ENCODE results near the gene ARL6IP4. TPM values are rescaled to one million over a fixed set of nuclear protein-coding genes. Genes with fewer than 3 reads are reported as not detected.
A peak's percentile ranks its signal among the peaks of the same experiment; 100 is the strongest.

Gene ARL6IP4
- total RNA-seq, 1 donor from 2014 or later: 289 TPM

GRCh38 chr12:122978507-122978955 lies 1.9 kb upstream of the ARL6IP4 start:
- H3K27me3 ChIP-seq (ENCODE audit: control insufficient read depth, insufficient read depth, low read length): no peaks in the 10 kb centered on the region
- no peak overlapping the region for H3K4me3 ChIP-seq (ENCODE audit: low read depth, low read length)
- H3K36me3 ChIP-seq (ENCODE audit: control insufficient read depth, insufficient read depth, low read length): no peaks in the 10 kb centered on the region
- DNase-seq (ENCODE audit: low read depth): no peak
- TF ChIP-seq CTCF (IDR thresholded peaks at IDR 0.05; ENCODE audit: insufficient read depth, low read length, poor library complexity, severe bottlenecking): no peak

GRCh38 chr12:122979001-122979907 lies 1.2 kb upstream of the ARL6IP4 start:
- Histone ChIP-seq H3K27me3 (ENCODE audit: control insufficient read depth, insufficient read depth, low read length) (no peaks in the 10 kb centered on the region), H3K4me3 (ENCODE audit: low read depth, low read length) (peak overlapping the region; percentile 81), H3K36me3 (ENCODE audit: control insufficient read depth, insufficient read depth, low read length) (no peaks in the 10 kb centered on the region)
- no peak for DNase-seq (ENCODE audit: low read depth)
- TF ChIP-seq CTCF (IDR thresholded peaks at IDR 0.05; ENCODE audit: insufficient read depth, low read length, poor library complexity, severe bottlenecking): no peak

GRCh38 chr12:122979908-122980182 lies 636 bp upstream of the ARL6IP4 start:
- Histone ChIP-seq H3K36me3 (ENCODE audit: control insufficient read depth, insufficient read depth, low read length) (no peaks in the 10 kb centered on the region), H3K4me3 (ENCODE audit: low read depth, low read length) (peak overlapping the region; percentile 81), H3K27me3 (ENCODE audit: control insufficient read depth, insufficient read depth, low read length) (no peaks in the 10 kb centered on the region)
- TF ChIP-seq CTCF (IDR thresholded peaks at IDR 0.05; ENCODE audit: insufficient read depth, low read length, poor library complexity, severe bottlenecking): no peak
- DNase-seq (ENCODE audit: low read depth): no peak

GRCh38 chr12:122981036-122981471 lies 573 bp downstream of the ARL6IP4 start:
- Histone ChIP-seq H3K36me3 (ENCODE audit: control insufficient read depth, insufficient read depth, low read length) (no peaks in the 10 kb centered on the region), H3K27me3 (ENCODE audit: control insufficient read depth, insufficient read depth, low read length) (no peaks in the 10 kb centered on the region), H3K4me3 (ENCODE audit: low read depth, low read length) (peak overlapping the region; percentile 81)
- no peak for TF ChIP-seq CTCF (IDR thresholded peaks at IDR 0.05; ENCODE audit: insufficient read depth, low read length, poor library complexity, severe bottlenecking)
- no peak for DNase-seq (ENCODE audit: low read depth)

- no peaks in the 10 kb centered on the region for H3K27me3 ChIP-seq (ENCODE audit: control insufficient read depth, insufficient read depth, low read length)
- H3K4me3 ChIP-seq (ENCODE audit: low read depth, low read length): peak overlapping the region; percentile 81
- no peak for DNase-seq (ENCODE audit: low read depth)
- no peaks in the 10 kb centered on the region for H3K36me3 ChIP-seq (ENCODE audit: control insufficient read depth, insufficient read depth, low read length)
- TF ChIP-seq CTCF (IDR thresholded peaks at IDR 0.05; ENCODE audit: insufficient read depth, low read length, poor library complexity, severe bottlenecking): no peak
Observed at GRCh38 chr12:122981587-122982476, 1.4 kb downstream of the ARL6IP4 start.
